PC-9 (cell line): ENCODE results near the gene SIX1. TPM values are rescaled to one million over a fixed set of nuclear protein-coding genes. Genes with fewer than 3 reads are reported as not detected.

ENCODE experiments used
- BruUV-seq: library from RNA; stranded (reverse); fragments of 400-500 nt; replicated peaks from 2 replicates; lab custom pipeline; 2021; lab: Mats Ljungman, UMichigan
- CTCF ChIA-PET: fragments of 300-600 bp; sonication (Branson Sonifier 250); formaldehyde crosslinking; loops from one replicate; lab custom pipeline; 2022; ENCODE audit warnings: antibody characterized with exemption; lab: Charles Lee
- POLR2A ChIA-PET: fragments of 300-600 bp; sonication (Branson Sonifier 250); formaldehyde crosslinking; loops from one replicate; lab custom pipeline; 2022; ENCODE audit warnings: antibody characterized with exemption; ENCODE audit not compliant: unreplicated experiment; lab: Charles Lee
- DNase-seq, 2 experiments: peaks; one replicate each; pipeline versions ENCODE4 v3.0.0 to v3.0.0-alpha.2; 2015 to 2022; ENCODE audit warnings: mixed read lengths in 1 of 2
- H2AFZ ChIP-seq: fragments of 200-600 bp; sonication (generic); 2 replicates; pipeline ENCODE4 v1.8.1; 2017; ENCODE audit warnings: antibody characterized with exemption
- H3F3A ChIP-seq: fragments of 200-600 bp; sonication (generic); 2 replicates; pipeline ENCODE4 v1.8.1; 2017; ENCODE audit warnings: antibody characterized with exemption, mild to moderate bottlenecking, low read depth; ENCODE audit not compliant: insufficient read depth
- H3K27ac ChIP-seq: fragments of 200-600 bp; sonication (generic); 2 replicates; pipeline ENCODE4 v1.6.1; 2016; ENCODE audit warnings: mixed run types
- H3K27me3 ChIP-seq: fragments of 200-600 bp; sonication (generic); 2 replicates; pipeline ENCODE4 v1.6.1; 2016; ENCODE audit warnings: low read depth, mixed run types; ENCODE audit not compliant: insufficient read depth
- H3K36me3 ChIP-seq: fragments of 200-600 bp; sonication (generic); 2 replicates; pipeline ENCODE4 v1.6.1; 2016; ENCODE audit warnings: low read depth, mixed run types
- H3K4me1 ChIP-seq: fragments of 200-600 bp; sonication (generic); replicated peaks from 2 replicates; pipeline ENCODE4 v1.6.1; 2016; ENCODE audit warnings: mixed run types; ENCODE audit not compliant: insufficient read depth
- H3K4me2 ChIP-seq: fragments of 200-600 bp; sonication (generic); 2 replicates; pipeline ENCODE4 v1.6.1; 2017; ENCODE audit warnings: mixed run types
- H3K4me3 ChIP-seq: fragments of 200-600 bp; sonication (generic); 2 replicates; pipeline ENCODE4 v1.6.1; 2016; ENCODE audit warnings: mixed run types
- H3K79me2 ChIP-seq: fragments of 200-600 bp; sonication (generic); 2 replicates; pipeline ENCODE4 v1.6.1; 2017; ENCODE audit warnings: low read depth, mixed run types
- H3K9me2 ChIP-seq: fragments of 200-600 bp; sonication (generic); 2 replicates; pipeline ENCODE4 v1.8.1; 2017; ENCODE audit warnings: mild to moderate bottlenecking; ENCODE audit not compliant: insufficient read depth
- H3K9me3 ChIP-seq: fragments of 200-600 bp; sonication (generic); 2 replicates; pipeline ENCODE4 v1.8.1; 2016; ENCODE audit warnings: low read depth; ENCODE audit not compliant: insufficient read depth
- H4K20me1 ChIP-seq: fragments of 200-600 bp; sonication (generic); 2 replicates; pipeline ENCODE4 v1.8.1; 2017; ENCODE audit not compliant: insufficient read depth
- EZH2 ChIP-seq: fragments of 200-600 bp; sonication (generic); IDR thresholded peaks from 2 replicates; pipeline ENCODE4 v1.8.0; 2017; ENCODE audit warnings: antibody characterized with exemption, low read depth
- intact Hi-C: fragments of 100-400 bp; cut with micrococcal nuclease; formaldehyde crosslinking; loops from one replicate; pipeline ENCODE4 v1.10.0; 2022; ENCODE audit not compliant: unreplicated experiment
- total RNA-seq: library from RNA; stranded (reverse); gene quantifications from 2 replicates; pipeline ENCODE4 v1.2.3, GENCODE V29; 2021
- TF ChIP-seq, protein P1 (sequence below): fragments of 200-600 bp; sonication (generic); conservative IDR thresholded peaks from 2 replicates; pipeline ENCODE4 v1.6.1; 2017; ENCODE audit warnings: mixed run types, antibody characterized with exemption, mild to moderate bottlenecking, moderate library complexity

SIX1 gene
- total RNA-seq, 1 experiment from 2014 or later: 8.1 TPM

GRCh38 chr14:60642270-60643140, 6.8 kb downstream of the SIX1 start:
- Histone ChIP-seq H3K4me3 (no peak overlapping the region), H3K9me2 (no peaks in the 10 kb centered on the region), H3K4me2 (no peak overlapping the region), H3F3A (0 out of 2 replicates have a peak, but pooled peaks cover 7% of the 10 kb centered on the region), H3K9me3 (no peaks in the 10 kb centered on the region), H4K20me1 (no peaks in the 10 kb centered on the region), H3K27ac (no peak overlapping the region), H2AFZ (no peak overlapping the region), H3K27me3 (no peaks in the 10 kb centered on the region), H3K79me2 (peaks cover 25% of the 10 kb centered on the region), H3K36me3 (peaks cover 3% of the 10 kb centered on the region; the same call in 1 of the 2 replicates), H3K4me1 (peaks cover 19% of the 10 kb centered on the region)
- intact Hi-C loops: no loop called here
- CTCF ChIA-PET: interaction anchor here (0.5 kb wide), 1 partner anchor 78 kb away, joined by 8 read pairs; no protein-coding TSS in a partner anchor
- DNase-seq: no peak
- POLR2A ChIA-PET: no interaction called here
- BruUV-seq: no TSS peak
- TF ChIP-seq, protein P1, sequence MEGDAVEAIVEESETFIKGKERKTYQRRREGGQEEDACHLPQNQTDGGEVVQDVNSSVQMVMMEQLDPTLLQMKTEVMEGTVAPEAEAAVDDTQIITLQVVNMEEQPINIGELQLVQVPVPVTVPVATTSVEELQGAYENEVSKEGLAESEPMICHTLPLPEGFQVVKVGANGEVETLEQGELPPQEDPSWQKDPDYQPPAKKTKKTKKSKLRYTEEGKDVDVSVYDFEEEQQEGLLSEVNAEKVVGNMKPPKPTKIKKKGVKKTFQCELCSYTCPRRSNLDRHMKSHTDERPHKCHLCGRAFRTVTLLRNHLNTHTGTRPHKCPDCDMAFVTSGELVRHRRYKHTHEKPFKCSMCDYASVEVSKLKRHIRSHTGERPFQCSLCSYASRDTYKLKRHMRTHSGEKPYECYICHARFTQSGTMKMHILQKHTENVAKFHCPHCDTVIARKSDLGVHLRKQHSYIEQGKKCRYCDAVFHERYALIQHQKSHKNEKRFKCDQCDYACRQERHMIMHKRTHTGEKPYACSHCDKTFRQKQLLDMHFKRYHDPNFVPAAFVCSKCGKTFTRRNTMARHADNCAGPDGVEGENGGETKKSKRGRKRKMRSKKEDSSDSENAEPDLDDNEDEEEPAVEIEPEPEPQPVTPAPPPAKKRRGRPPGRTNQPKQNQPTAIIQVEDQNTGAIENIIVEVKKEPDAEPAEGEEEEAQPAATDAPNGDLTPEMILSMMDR: no peak
- no peak for TF ChIP-seq EZH2

GRCh38 chr14:60641742-60642269, 7.5 kb downstream of the SIX1 start:
- Histone ChIP-seq H3F3A (0 out of 2 replicates have a peak, but pooled peaks cover 1% of the 10 kb centered on the region), H3K79me2 (peaks cover 18% of the 10 kb centered on the region), H3K9me3 (no peaks in the 10 kb centered on the region), H3K27ac (no peak overlapping the region), H3K9me2 (no peaks in the 10 kb centered on the region), H4K20me1 (no peaks in the 10 kb centered on the region), H3K36me3 (peaks cover 3% of the 10 kb centered on the region; the same call in 1 of the 2 replicates), H3K27me3 (no peaks in the 10 kb centered on the region), H3K4me1 (peaks cover 18% of the 10 kb centered on the region), H3K4me3 (no peak overlapping the region), H3K4me2 (no peak overlapping the region), H2AFZ (no peak overlapping the region)
- TF ChIP-seq, protein P1: no peak
- TF ChIP-seq EZH2: no peak
- ChIA-PET CTCF (no interaction called here), POLR2A (no interaction called here)
- DNase-seq: no peak
- no TSS peak for BruUV-seq
- intact Hi-C loops: no loop called here

GRCh38 chr14:60640859-60641741, 8.2 kb downstream of the SIX1 start:
- POLR2A ChIA-PET: no interaction called here
- Histone ChIP-seq H4K20me1 (no peaks in the 10 kb centered on the region), H3F3A (no peaks in the 10 kb centered on the region), H3K79me2 (peaks cover 10% of the 10 kb centered on the region), H3K4me1 (peaks cover 11% of the 10 kb centered on the region), H3K9me2 (no peaks in the 10 kb centered on the region), H3K36me3 (peaks cover 3% of the 10 kb centered on the region; the same call in 1 of the 2 replicates), H3K27ac (no peak overlapping the region), H3K27me3 (no peaks in the 10 kb centered on the region), H2AFZ (no peak overlapping the region), H3K4me3 (no peak overlapping the region), H3K4me2 (no peak overlapping the region), H3K9me3 (no peaks in the 10 kb centered on the region)
- CTCF ChIA-PET: no interaction called here
- TF ChIP-seq EZH2: no peak
- TF ChIP-seq, protein P1: no peak
- DNase-seq: no peak
- BruUV-seq: no TSS peak
- intact Hi-C loops: no loop called here
